HK-2 (cell line): ENCODE results near the gene PRSS38.
A peak's percentile ranks its signal among the peaks of the same experiment; 100 is the strongest.

ENCODE experiments used
- DNase-seq: peaks from one replicate; pipeline ENCODE4 v3.0.0-alpha.2; 2018; ENCODE audit not compliant: unreplicated experiment

The PRSS38 gene

GRCh38 chr1:227815468-227816409, at the start of gene PRSS38:
PRSS38 (plus strand) TSS chr1:227815675; CDS start chr1:227815717, 42 bp downstream.
- no peak for DNase-seq

GRCh38 chr1:227766015-227766634, 49.4 kb upstream of the PRSS38 start:
- DNase-seq, result peak; percentile 69

GRCh38 chr1:227766653-227767277, 48.7 kb upstream of the PRSS38 start:
- no peak for DNase-seq

- no peak for DNase-seq
Observed at GRCh38 chr1:227767401-227768124, 47.9 kb upstream of the PRSS38 start.

GRCh38 chr1:227768125-227768439, 47.4 kb upstream of the PRSS38 start:
- no peak for DNase-seq

GRCh38 chr1:227768640-227769039, 46.8 kb upstream of the PRSS38 start:
- no peak for DNase-seq

GRCh38 chr1:227769047-227769935, 46.2 kb upstream of the PRSS38 start:
- DNase-seq, result no peak

GRCh38 chr1:227769936-227770494, 45.5 kb upstream of the PRSS38 start:
- DNase-seq, result no peak

- no peak for DNase-seq
Observed at GRCh38 chr1:227770812-227771211, 44.7 kb upstream of the PRSS38 start.

GRCh38 chr1:227771326-227771725, 44.1 kb upstream of the PRSS38 start:
- DNase-seq, result no peak

GRCh38 chr1:227771771-227772170, 43.7 kb upstream of the PRSS38 start:
- no peak for DNase-seq

- no peak for DNase-seq
Observed at GRCh38 chr1:227773558-227773957, 41.9 kb upstream of the PRSS38 start.

GRCh38 chr1:227774051-227774731, 41.3 kb upstream of the PRSS38 start:
- DNase-seq, result no peak

GRCh38 chr1:227774821-227775661, 40.4 kb upstream of the PRSS38 start:
- no peak for DNase-seq

- no peak for DNase-seq
Observed at GRCh38 chr1:227775841-227776240, 39.6 kb upstream of the PRSS38 start.

GRCh38 chr1:227776331-227776771, 39.1 kb upstream of the PRSS38 start:
- DNase-seq, result no peak

- DNase-seq, result no peak
Observed at GRCh38 chr1:227777156-227777555, 38.3 kb upstream of the PRSS38 start.

GRCh38 chr1:227777646-227778045, 37.8 kb upstream of the PRSS38 start:
- DNase-seq, result no peak

GRCh38 chr1:227778401-227778947, 37.0 kb upstream of the PRSS38 start:
- no peak for DNase-seq
